GM12891 (cell line): Measurements from ENCODE around the gene SLC2A8.

Source experiments
- PAX5 ChIP-seq: IDR thresholded peaks from 2 replicates; pipeline ENCODE4 v1.6.1; 2011; ENCODE audit warnings: low read length, moderate library complexity, mild to moderate bottlenecking; ENCODE audit not compliant: insufficient read depth, severe bottlenecking
- POLR2A ChIP-seq: IDR thresholded peaks from 2 replicates; pipeline ENCODE4 v1.6.1; 2011; ENCODE audit warnings: low read depth, low read length, control low read depth
- POLR2AphosphoS5 ChIP-seq: IDR thresholded peaks from 2 replicates; pipeline ENCODE4 v1.6.1; 2011; ENCODE audit warnings: low read depth, low read length, control low read depth

- TF ChIP-seq POLR2A (no peak), POLR2AphosphoS5 (no peak), PAX5 (no peak)
These were observed 3.3 kb upstream of the SLC2A8 start for GRCh38 chr9:127393645-127394044.
